Gastroesophageal sphincter (tissue), 4 donors: Measurements from ENCODE around the gene KRTAP9-1. TPM values are rescaled to one million over a fixed set of nuclear protein-coding genes. Genes with fewer than 3 reads are reported as not detected.
"Not testable (repeated sequence)": the region's sequence is repeated elsewhere in the genome, so short reads cannot be mapped to it uniquely, and the experiment has no call there.

Experiments
- ATAC-seq: fragments of 150-250 bp; one replicate; pipeline ENCODE4 v1.9.1; 2016; ENCODE audit warnings: mild to moderate bottlenecking, moderate library complexity
- H3K27ac ChIP-seq, 4 donors: fragments of 200-600 bp; sonication (generic) in 3 of 4; 1 replicate in 3 of 4; 2 replicates in 1 of 4; pipeline ENCODE4 v1.5.1; 2016 to 2019
- H3K27me3 ChIP-seq: fragments of 200-600 bp; sonication (generic); one replicate; pipeline ENCODE4 v1.5.1; 2019
- H3K36me3 ChIP-seq, 2 donors: fragments of 200-600 bp; sonication (generic); one replicate each; pipeline ENCODE4 v1.5.1; 2019; ENCODE audit warnings: control low read depth in 1 of 2
- H3K4me1 ChIP-seq, 3 donors: fragments of 200-600 bp; sonication (generic); 1 replicate in 2 of 3; 2 replicates in 1 of 3; pipeline ENCODE4 v1.5.1; 2016 to 2019; ENCODE audit warnings: control low read depth in 2 of 3
- H3K4me3 ChIP-seq, 2 donors: fragments of 200-600 bp; sonication (generic); one replicate each; pipeline ENCODE4 v1.5.1; 2019; ENCODE audit warnings: mild to moderate bottlenecking in 1 of 2, moderate library complexity in 1 of 2
- H3K9me3 ChIP-seq, 3 donors: fragments of 200-600 bp; sonication (generic); one replicate each; pipeline ENCODE4 v1.5.1; 2017 to 2019; ENCODE audit warnings: control low read depth in 2 of 3
- EP300 ChIP-seq: sonication (generic); formaldehyde crosslinking; IDR thresholded peaks from one replicate; pipeline ENCODE4 v1.6.1; 2017; ENCODE audit warnings: antibody characterized with exemption, mild to moderate bottlenecking
- POLR2A ChIP-seq, 2 donors: fragments of 450-650 bp; IDR thresholded peaks; one replicate each; pipeline ENCODE4 v1.6.1; 2017; ENCODE audit warnings: antibody characterized with exemption in 2 of 2, mild to moderate bottlenecking in 2 of 2, moderate library complexity in 1 of 2
- POLR2AphosphoS5 ChIP-seq: sonication (generic); formaldehyde crosslinking; IDR thresholded peaks from one replicate; pipeline ENCODE4 v1.6.1; 2017; ENCODE audit warnings: antibody characterized with exemption
- WGBS, 2 donors: methylation state at CpG; one replicate each; pipeline ENCODE4 v1.1.5; 2018; ENCODE audit warnings: low coverage in 1 of 2; 5-methylcytosine and 5-hydroxymethylcytosine counted together
- total RNA-seq, 4 donors: library from RNA; depleted of rRNA; stranded (reverse); fragments of >200 nt; gene quantifications; one replicate each; pipeline ENCODE4 v1.1.0, GENCODE V29; 2016
- TF ChIP-seq, protein P1 (sequence below), 4 experiments: fragments of 200-600 bp in 2 of 4; fragments of 450-650 bp in 2 of 4; sonication (generic) in 1 of 4; IDR thresholded peaks; one replicate each; pipeline ENCODE4 v1.5.1; 2017 to 2019; ENCODE audit warnings: antibody characterized with exemption in 4 of 4, mild to moderate bottlenecking in 2 of 4, moderate library complexity in 2 of 4

Gene KRTAP9-1
- total RNA-seq, 4 donors from 2014 or later, result not detected

DNA sequence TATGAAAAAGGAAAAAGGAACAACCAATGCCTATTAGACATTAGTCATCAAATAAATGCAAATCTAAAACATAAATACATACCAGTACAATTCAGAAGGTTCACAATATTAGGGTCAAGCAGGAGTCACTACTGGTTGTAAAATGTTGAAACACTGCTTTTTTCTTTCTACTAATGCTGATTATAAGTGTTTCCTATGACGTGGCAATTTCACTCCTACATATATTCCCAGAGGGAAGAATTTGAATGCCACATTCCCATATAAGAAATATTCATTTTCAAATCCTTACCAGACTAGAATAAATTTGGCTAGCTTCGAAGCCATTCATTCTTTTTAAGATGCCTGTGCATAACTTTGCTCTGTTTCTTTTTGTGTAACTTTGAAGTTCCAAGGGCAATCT lies 34.1 kb downstream of the KRTAP9-1 start:
- TF ChIP-seq, protein P1, sequence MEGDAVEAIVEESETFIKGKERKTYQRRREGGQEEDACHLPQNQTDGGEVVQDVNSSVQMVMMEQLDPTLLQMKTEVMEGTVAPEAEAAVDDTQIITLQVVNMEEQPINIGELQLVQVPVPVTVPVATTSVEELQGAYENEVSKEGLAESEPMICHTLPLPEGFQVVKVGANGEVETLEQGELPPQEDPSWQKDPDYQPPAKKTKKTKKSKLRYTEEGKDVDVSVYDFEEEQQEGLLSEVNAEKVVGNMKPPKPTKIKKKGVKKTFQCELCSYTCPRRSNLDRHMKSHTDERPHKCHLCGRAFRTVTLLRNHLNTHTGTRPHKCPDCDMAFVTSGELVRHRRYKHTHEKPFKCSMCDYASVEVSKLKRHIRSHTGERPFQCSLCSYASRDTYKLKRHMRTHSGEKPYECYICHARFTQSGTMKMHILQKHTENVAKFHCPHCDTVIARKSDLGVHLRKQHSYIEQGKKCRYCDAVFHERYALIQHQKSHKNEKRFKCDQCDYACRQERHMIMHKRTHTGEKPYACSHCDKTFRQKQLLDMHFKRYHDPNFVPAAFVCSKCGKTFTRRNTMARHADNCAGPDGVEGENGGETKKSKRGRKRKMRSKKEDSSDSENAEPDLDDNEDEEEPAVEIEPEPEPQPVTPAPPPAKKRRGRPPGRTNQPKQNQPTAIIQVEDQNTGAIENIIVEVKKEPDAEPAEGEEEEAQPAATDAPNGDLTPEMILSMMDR (IDR thresholded peaks at IDR 0.05), result no peak
- TF ChIP-seq POLR2AphosphoS5, result no peak
- no peak for TF ChIP-seq POLR2A (IDR thresholded peaks at IDR 0.05)
- TF ChIP-seq EP300, result no peak
- no peaks in the 10 kb centered on the region for H3K36me3 ChIP-seq
- H3K9me3 ChIP-seq, result peaks cover 0 to 6% (median 0%) of the 10 kb centered on the region in 3 donors
- H3K27ac ChIP-seq, result no peak overlapping the region
- H3K4me3 ChIP-seq, result no peak overlapping the region
- H3K27me3 ChIP-seq, result peaks cover 14% of the 10 kb centered on the region
- 17 to 47% methylated on average over 2 of the region's 2 CpGs for WGBS, 2 donors
- ATAC-seq, result no peak
- no peaks in the 10 kb centered on the region for H3K4me1 ChIP-seq

DNA sequence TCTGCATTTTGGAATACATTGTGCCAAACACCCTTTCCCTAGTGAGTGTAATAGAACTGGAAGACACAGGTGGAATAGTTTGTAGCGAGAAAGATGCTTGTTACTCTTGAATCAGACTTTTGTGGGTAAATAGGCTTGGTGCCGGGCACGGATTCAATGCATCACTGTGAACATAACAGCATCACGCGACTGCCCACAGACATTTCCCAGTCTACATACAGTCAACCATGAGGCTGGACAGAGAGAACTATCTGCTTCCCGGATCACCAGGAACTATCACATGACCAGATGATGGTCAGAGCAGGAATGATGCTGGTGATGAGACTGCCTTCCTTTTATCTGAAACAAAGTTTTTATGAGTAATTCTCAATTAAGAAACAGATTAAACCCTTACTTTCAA lies 36.4 kb downstream of the KRTAP9-1 start:
- no peak for ATAC-seq
- no peaks in the 10 kb centered on the region for H3K36me3 ChIP-seq
- no peak overlapping the region for H3K27ac ChIP-seq
- H3K9me3 ChIP-seq, result peaks cover 0 to 2% (median 0%) of the 10 kb centered on the region in 3 donors
- H3K4me3 ChIP-seq, result no peak overlapping the region
- 87 to 97% methylated on average over 4 to 6 of the region's 6 CpGs for WGBS, 2 donors
- peaks cover 14% of the 10 kb centered on the region for H3K27me3 ChIP-seq
- no peaks in the 10 kb centered on the region for H3K4me1 ChIP-seq
- no peak for TF ChIP-seq EP300
- TF ChIP-seq, protein P1 (IDR thresholded peaks at IDR 0.05), result no peak
- no peak for TF ChIP-seq POLR2A (IDR thresholded peaks at IDR 0.05)
- no peak for TF ChIP-seq POLR2AphosphoS5

GRCh38 chr17:41226598-41227095 lies 37.0 kb downstream of the KRTAP9-1 start, which contains the start of gene KRTAP9-2:
TSS of gene KRTAP9-2 (plus strand) at chr17:41226648. CDS start at chr17:41226655, 7 bp downstream.
- H3K4me1 ChIP-seq, H3K4me3 ChIP-seq, H3K9me3 ChIP-seq, H3K36me3 ChIP-seq, H3K27ac ChIP-seq, ATAC-seq: not testable (repeated sequence)
- H3K27me3 ChIP-seq, result peaks cover 14% of the 10 kb centered on the region
- no CpG with 5 or more reads among the region's 4 CpGs for WGBS, 2 donors

- no peak for ATAC-seq
- TF ChIP-seq, protein P1 (IDR thresholded peaks at IDR 0.05), result no peak
- TF ChIP-seq EP300 (no peak), POLR2A (IDR thresholded peaks at IDR 0.05) (no peak), POLR2AphosphoS5 (no peak)
- H3K4me3 ChIP-seq, result no peak overlapping the region
These were observed 40.4 kb downstream of the KRTAP9-1 start for GRCh38 chr17:41230094-41230493.

DNA sequence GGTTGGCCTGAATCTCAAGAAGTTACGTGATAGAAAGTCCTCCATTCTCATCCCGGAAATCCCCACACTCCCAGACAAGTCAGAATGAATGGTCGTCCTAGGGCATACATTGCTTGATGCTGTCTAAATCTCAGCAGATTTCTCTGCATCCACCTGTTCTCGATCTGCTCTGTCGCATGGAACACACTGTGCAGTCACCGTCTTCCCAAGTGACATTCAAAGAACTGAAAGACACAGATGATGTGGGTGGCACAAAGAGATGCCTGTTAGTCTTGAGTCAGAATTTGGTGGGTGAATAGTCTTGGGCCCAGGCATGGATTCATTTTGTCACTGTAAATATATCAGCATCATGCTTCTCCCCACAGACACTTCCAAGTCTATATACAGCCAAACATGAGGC lies 42.0 kb downstream of the KRTAP9-1 start:
- WGBS, 2 donors, result 77 to 87% methylated on average over 4 to 6 of the region's 6 CpGs
- Histone ChIP-seq H3K36me3 (no peaks in the 10 kb centered on the region), H3K27me3 (peaks cover 31% of the 10 kb centered on the region), H3K27ac (no peak overlapping the region), H3K4me1 (no peaks in the 10 kb centered on the region), H3K4me3 (no peak overlapping the region), H3K9me3 (no peaks in the 10 kb centered on the region)
- ATAC-seq, result no peak
- TF ChIP-seq POLR2AphosphoS5 (no peak), POLR2A (IDR thresholded peaks at IDR 0.05) (no peak), EP300 (no peak)
- TF ChIP-seq, protein P1 (IDR thresholded peaks at IDR 0.05), result no peak

More at GRCh38 chr17:41230094-41230493, 40.4 kb downstream of the KRTAP9-1 start:
- H3K9me3 ChIP-seq, result no peaks in the 10 kb centered on the region
- H3K36me3 ChIP-seq, result no peaks in the 10 kb centered on the region
- peaks cover 36% of the 10 kb centered on the region for H3K27me3 ChIP-seq
- H3K27ac ChIP-seq, result no peak overlapping the region
- no peaks in the 10 kb centered on the region for H3K4me1 ChIP-seq

GRCh38 chr17:41232399-41233105 lies 42.9 kb downstream of the KRTAP9-1 start, which contains the start of gene KRTAP9-3:
TSS of gene KRTAP9-3 (plus strand) at chr17:41232449. CDS start at chr17:41232502, 53 bp downstream.
- peaks cover 31% of the 10 kb centered on the region for H3K27me3 ChIP-seq
- no CpG with 5 or more reads among the region's 1 CpG for WGBS, 2 donors
- not testable (repeated sequence) for H3K36me3 ChIP-seq, H3K9me3 ChIP-seq, H3K27ac ChIP-seq, H3K4me1 ChIP-seq, ATAC-seq, H3K4me3 ChIP-seq

DNA sequence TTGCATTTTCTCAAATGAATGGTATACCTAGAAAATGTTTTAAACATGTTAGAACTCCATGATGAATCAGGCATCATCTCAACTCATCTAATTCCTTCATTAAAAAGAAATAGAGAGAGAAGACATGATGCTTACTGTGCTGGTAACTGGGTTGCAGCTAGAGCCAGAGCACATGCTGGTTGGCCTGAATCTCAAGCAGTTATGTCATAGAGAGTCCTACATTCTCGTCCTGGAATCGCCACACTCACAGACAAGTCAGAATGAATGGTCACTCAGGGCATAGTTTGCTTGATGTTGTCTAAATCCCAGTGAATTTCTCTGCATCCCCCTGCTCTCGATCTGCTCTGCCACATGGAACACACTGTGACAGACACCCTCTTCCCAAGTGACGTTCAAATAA lies 47.4 kb downstream of the KRTAP9-1 start:
- ATAC-seq, H3K9me3 ChIP-seq, H3K36me3 ChIP-seq, H3K4me1 ChIP-seq, H3K4me3 ChIP-seq, H3K27ac ChIP-seq: not testable (repeated sequence)
- H3K27me3 ChIP-seq, result peaks cover 32% of the 10 kb centered on the region
- WGBS, 2 donors, result 54 to 60% methylated on average over 4 of the region's 4 CpGs

- WGBS, 2 donors, result 33% methylated on average over 1 of the region's 3 CpGs; no CpG with 5 or more reads in 1 of the 2 donors
- H3K4me3 ChIP-seq, H3K36me3 ChIP-seq, ATAC-seq, H3K27ac ChIP-seq, H3K9me3 ChIP-seq, H3K4me1 ChIP-seq: not testable (repeated sequence)
- peaks cover 23% of the 10 kb centered on the region for H3K27me3 ChIP-seq
These were observed 48.3 kb downstream of the KRTAP9-1 start, which contains the start of gene KRTAP9-8 for GRCh38 chr17:41237949-41238437. TSS of gene KRTAP9-8 (plus strand) at chr17:41237999. CDS start at chr17:41238052, 53 bp downstream.
